HepG2 (cell line): ENCODE measurements around the gene EPN2. TPM values are rescaled to one million over a fixed set of nuclear protein-coding genes. Genes with fewer than 3 reads are reported as not detected.
A peak's percentile ranks its signal among the peaks of the same experiment; 100 is the strongest.

Source experiments
- AGO1 ChIP-seq: fragments of 200-400 bp; formaldehyde crosslinking; IDR thresholded peaks from 2 replicates; pipeline ENCODE4 v1.6.1; 2017; ENCODE audit warnings: mild to moderate bottlenecking, low read depth, low read length, moderate library complexity; ENCODE audit not compliant: poor library complexity, severe bottlenecking
- CREM ChIP-seq, 2 experiments: sonication (generic) in 1 of 2; formaldehyde crosslinking in 1 of 2; IDR thresholded peaks; 2 replicates each; pipeline versions ENCODE4 v1.4.0 to v1.6.1; 2016 to 2020; ENCODE audit warnings: antibody characterized with exemption in 1 of 2, mild to moderate bottlenecking in 1 of 2, missing genetic modification reagents in 1 of 2
- FOXC1 ChIP-seq: sonication (generic); formaldehyde crosslinking; IDR thresholded peaks from 2 replicates; pipeline ENCODE4 v1.8.0; 2022; ENCODE audit warnings: mild to moderate bottlenecking, missing genetic modification reagents, borderline replicate concordance
- HNRNPH1 ChIP-seq: fragments of 200-400 bp; formaldehyde crosslinking; optimal IDR thresholded peaks from 2 replicates; pipeline ENCODE3; 2017; ENCODE audit warnings: mild to moderate bottlenecking, low read depth, low read length
- NBN ChIP-seq: fragments of 450-650 bp; conservative IDR thresholded peaks from 2 replicates; pipeline ENCODE4 v1.6.1; 2017
- TCF7L2 ChIP-seq: IDR thresholded peaks from 2 replicates; pipeline ENCODE4 v1.6.1; 2011; ENCODE audit warnings: mild to moderate bottlenecking, low read depth, low read length, moderate library complexity
- WIZ ChIP-seq: sonication (generic); formaldehyde crosslinking; IDR thresholded peaks from 2 replicates; pipeline ENCODE4 v1.5.1; 2020; ENCODE audit warnings: mild to moderate bottlenecking, missing genetic modification reagents
- ZFP36 ChIP-seq: fragments of 150-350 bp; IDR thresholded peaks from 2 replicates; pipeline ENCODE4 v1.6.1; 2018; ENCODE audit warnings: borderline replicate concordance, low read length, low read depth; ENCODE audit not compliant: partially characterized antibody
- ZFP62 ChIP-seq: sonication (generic); formaldehyde crosslinking; IDR thresholded peaks from 2 replicates; pipeline ENCODE4 v1.4.0; 2020; ENCODE audit warnings: missing genetic modification reagents
- ZMYM2 ChIP-seq: sonication (generic); formaldehyde crosslinking; IDR thresholded peaks from 2 replicates; pipeline ENCODE4 v1.8.0; 2022; ENCODE audit warnings: mild to moderate bottlenecking, missing genetic modification reagents
- ZNF543 ChIP-seq: sonication (generic); formaldehyde crosslinking; IDR thresholded peaks from 2 replicates; pipeline ENCODE4 v1.4.0; 2020; ENCODE audit warnings: mild to moderate bottlenecking, missing genetic modification reagents
- ZNF558 ChIP-seq: sonication (generic); formaldehyde crosslinking; IDR thresholded peaks from 2 replicates; pipeline ENCODE4 v1.9.0; 2022; ENCODE audit warnings: mild to moderate bottlenecking, missing genetic modification reagents, borderline replicate concordance
- ZNF713 ChIP-seq: sonication (generic); formaldehyde crosslinking; IDR thresholded peaks from 2 replicates; pipeline ENCODE4 v1.4.0; 2020; ENCODE audit warnings: mild to moderate bottlenecking, missing genetic modification reagents
- ZNF724P ChIP-seq: sonication (generic); formaldehyde crosslinking; IDR thresholded peaks from 2 replicates; pipeline ENCODE4 v1.8.0; 2022; ENCODE audit warnings: missing genetic modification reagents, borderline replicate concordance
- polyA plus RNA-seq, 8 experiments: library from polyadenylated mRNA; depleted of rRNA in 3 of 8; stranded (reverse) in 7 of 8; unstranded in 1 of 8; fragments of >200 nt; fragmentation: Illumina TruSeq in 4 of 8; extraction: Trizol in 4 of 8; gene quantifications; 2 replicates each; pipeline versions ENCODE4 v1.2.1 to v1.2.3, GENCODE V29; 2011 to 2016; ENCODE audit warnings: low read depth in 4 of 8, missing spikeins in 1 of 8, mixed read lengths in 1 of 8; ENCODE audit not compliant: insufficient read depth in 1 of 8
- total RNA-seq, 5 experiments: library from RNA; depleted of rRNA; stranded (reverse); fragments of >200 nt; fragmentation: Illumina TruSeq; extraction: Trizol; gene quantifications; 2 replicates each; pipeline ENCODE4 v1.2.3, GENCODE V29; 2016; ENCODE audit warnings: low read depth in 1 of 5
- TF ChIP-seq, protein P1 (sequence below): sonication (generic); formaldehyde crosslinking; IDR thresholded peaks from 2 replicates; pipeline ENCODE4 v1.5.0; 2020; ENCODE audit warnings: mild to moderate bottlenecking, missing genetic modification reagents
- TF ChIP-seq, protein P2 (sequence below): sonication (generic); formaldehyde crosslinking; IDR thresholded peaks from 2 replicates; pipeline ENCODE4 v1.4.0; 2020; ENCODE audit warnings: mild to moderate bottlenecking, missing genetic modification reagents
- TF ChIP-seq, protein P3 (sequence below): sonication (generic); formaldehyde crosslinking; IDR thresholded peaks from 2 replicates; pipeline ENCODE4 v1.5.0; 2020; ENCODE audit warnings: mild to moderate bottlenecking, missing genetic modification reagents, borderline replicate concordance
- TF ChIP-seq, protein P4 (sequence below): sonication (generic); formaldehyde crosslinking; IDR thresholded peaks from 2 replicates; pipeline ENCODE4 v1.4.0; 2020; ENCODE audit warnings: missing genetic modification reagents

Gene EPN2
- total and polyA plus RNA-seq, 2 of the 13 experiments (the other 11 are each of a cell fraction or from before 2014, with no cell fraction given) = 7.8 to 19.2 TPM

GRCh38 chr17:19336938-19337711 is 100.0 kb downstream of the EPN2 start (continued):
- TF ChIP-seq, protein P1, sequence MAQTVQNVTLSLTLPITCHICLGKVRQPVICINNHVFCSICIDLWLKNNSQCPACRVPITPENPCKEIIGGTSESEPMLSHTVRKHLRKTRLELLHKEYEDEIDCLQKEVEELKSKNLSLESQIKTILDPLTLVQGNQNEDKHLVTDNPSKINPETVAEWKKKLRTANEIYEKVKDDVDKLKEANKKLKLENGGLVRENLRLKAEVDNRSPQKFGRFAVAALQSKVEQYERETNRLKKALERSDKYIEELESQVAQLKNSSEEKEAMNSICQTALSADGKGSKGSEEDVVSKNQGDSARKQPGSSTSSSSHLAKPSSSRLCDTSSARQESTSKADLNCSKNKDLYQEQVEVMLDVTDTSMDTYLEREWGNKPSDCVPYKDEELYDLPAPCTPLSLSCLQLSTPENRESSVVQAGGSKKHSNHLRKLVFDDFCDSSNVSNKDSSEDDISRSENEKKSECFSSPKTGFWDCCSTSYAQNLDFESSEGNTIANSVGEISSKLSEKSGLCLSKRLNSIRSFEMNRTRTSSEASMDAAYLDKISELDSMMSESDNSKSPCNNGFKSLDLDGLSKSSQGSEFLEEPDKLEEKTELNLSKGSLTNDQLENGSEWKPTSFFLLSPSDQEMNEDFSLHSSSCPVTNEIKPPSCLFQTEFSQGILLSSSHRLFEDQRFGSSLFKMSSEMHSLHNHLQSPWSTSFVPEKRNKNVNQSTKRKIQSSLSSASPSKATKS (CRISPR knock-in tag) = no peak
- no peak for TF ChIP-seq NBN
- TF ChIP-seq, protein P2, sequence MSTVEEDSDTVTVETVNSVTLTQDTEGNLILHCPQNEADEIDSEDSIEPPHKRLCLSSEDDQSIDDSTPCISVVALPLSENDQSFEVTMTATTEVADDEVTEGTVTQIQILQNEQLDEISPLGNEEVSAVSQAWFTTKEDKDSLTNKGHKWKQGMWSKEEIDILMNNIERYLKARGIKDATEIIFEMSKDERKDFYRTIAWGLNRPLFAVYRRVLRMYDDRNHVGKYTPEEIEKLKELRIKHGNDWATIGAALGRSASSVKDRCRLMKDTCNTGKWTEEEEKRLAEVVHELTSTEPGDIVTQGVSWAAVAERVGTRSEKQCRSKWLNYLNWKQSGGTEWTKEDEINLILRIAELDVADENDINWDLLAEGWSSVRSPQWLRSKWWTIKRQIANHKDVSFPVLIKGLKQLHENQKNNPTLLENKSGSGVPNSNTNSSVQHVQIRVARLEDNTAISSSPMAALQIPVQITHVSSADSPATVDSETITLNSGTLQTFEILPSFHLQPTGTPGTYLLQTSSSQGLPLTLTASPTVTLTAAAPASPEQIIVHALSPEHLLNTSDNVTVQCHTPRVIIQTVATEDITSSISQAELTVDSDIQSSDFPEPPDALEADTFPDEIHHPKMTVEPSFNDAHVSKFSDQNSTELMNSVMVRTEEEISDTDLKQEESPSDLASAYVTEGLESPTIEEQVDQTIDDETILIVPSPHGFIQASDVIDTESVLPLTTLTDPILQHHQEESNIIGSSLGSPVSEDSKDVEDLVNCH (CRISPR knock-in tag) = no peak
- TF ChIP-seq ZNF558 (CRISPR knock-in tag) = peak; percentile 63; the same call in 1 of the 2 replicates
- TF ChIP-seq TCF7L2 = no peak
- TF ChIP-seq ZNF713 (CRISPR knock-in tag) = no peak
- no peak for TF ChIP-seq ZNF543 (CRISPR knock-in tag)
- no peak for TF ChIP-seq AGO1
- TF ChIP-seq ZFP62 (CRISPR knock-in tag) = no peak
- TF ChIP-seq, protein P3, sequence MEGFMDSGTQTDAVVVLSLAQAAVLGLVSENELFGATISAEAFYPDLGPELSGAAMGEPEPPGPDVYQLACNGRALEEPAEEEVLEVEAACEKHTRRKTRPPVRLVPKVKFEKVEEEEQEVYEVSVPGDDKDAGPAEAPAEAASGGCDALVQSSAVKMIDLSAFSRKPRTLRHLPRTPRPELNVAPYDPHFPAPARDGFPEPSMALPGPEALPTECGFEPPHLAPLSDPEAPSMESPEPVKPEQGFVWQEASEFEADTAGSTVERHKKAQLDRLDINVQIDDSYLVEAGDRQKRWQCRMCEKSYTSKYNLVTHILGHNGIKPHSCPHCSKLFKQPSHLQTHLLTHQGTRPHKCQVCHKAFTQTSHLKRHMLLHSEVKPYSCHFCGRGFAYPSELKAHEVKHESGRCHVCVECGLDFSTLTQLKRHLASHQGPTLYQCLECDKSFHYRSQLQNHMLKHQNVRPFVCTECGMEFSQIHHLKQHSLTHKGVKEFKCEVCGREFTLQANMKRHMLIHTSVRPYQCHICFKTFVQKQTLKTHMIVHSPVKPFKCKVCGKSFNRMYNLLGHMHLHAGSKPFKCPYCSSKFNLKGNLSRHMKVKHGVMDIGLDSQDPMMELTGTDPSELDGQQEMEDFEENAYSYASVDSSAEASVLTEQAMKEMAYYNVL = peak; percentile 61; the same call in 1 of the 2 replicates
- TF ChIP-seq, protein P4, sequence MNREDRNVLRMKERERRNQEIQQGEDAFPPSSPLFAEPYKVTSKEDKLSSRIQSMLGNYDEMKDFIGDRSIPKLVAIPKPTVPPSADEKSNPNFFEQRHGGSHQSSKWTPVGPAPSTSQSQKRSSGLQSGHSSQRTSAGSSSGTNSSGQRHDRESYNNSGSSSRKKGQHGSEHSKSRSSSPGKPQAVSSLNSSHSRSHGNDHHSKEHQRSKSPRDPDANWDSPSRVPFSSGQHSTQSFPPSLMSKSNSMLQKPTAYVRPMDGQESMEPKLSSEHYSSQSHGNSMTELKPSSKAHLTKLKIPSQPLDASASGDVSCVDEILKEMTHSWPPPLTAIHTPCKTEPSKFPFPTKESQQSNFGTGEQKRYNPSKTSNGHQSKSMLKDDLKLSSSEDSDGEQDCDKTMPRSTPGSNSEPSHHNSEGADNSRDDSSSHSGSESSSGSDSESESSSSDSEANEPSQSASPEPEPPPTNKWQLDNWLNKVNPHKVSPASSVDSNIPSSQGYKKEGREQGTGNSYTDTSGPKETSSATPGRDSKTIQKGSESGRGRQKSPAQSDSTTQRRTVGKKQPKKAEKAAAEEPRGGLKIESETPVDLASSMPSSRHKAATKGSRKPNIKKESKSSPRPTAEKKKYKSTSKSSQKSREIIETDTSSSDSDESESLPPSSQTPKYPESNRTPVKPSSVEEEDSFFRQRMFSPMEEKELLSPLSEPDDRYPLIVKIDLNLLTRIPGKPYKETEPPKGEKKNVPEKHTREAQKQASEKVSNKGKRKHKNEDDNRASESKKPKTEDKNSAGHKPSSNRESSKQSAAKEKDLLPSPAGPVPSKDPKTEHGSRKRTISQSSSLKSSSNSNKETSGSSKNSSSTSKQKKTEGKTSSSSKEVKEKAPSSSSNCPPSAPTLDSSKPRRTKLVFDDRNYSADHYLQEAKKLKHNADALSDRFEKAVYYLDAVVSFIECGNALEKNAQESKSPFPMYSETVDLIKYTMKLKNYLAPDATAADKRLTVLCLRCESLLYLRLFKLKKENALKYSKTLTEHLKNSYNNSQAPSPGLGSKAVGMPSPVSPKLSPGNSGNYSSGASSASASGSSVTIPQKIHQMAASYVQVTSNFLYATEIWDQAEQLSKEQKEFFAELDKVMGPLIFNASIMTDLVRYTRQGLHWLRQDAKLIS (CRISPR knock-in tag) = no peak
- TF ChIP-seq ZNF724P (CRISPR knock-in tag) = peak; percentile 85; the same call in 1 of the 2 replicates
- no peak for TF ChIP-seq ZFP36
- peak; percentile 65; the same call in 1 of the 2 replicates for TF ChIP-seq WIZ (CRISPR knock-in tag)
- no peak for TF ChIP-seq HNRNPH1
- TF ChIP-seq FOXC1 = peak; percentile 44; the same call in 1 of the 2 replicates
- TF ChIP-seq ZMYM2 (CRISPR knock-in tag) = no peak
- no peak for TF ChIP-seq CREM (IDR thresholded peaks at IDR 0.05)
- TF ChIP-seq CREM (CRISPR knock-in tag; IDR thresholded peaks at IDR 0.05) = no peak
